Breast epithelium (tissue), 3 donors: ENCODE results near the gene PRKD2.

Experiments used
- CTCF ChIP-seq, 3 donors: fragments of 450-650 bp; IDR thresholded peaks; one replicate each; pipeline ENCODE4 v1.5.1; 2016 to 2017; ENCODE audit warnings: antibody characterized with exemption in 3 of 3, mild to moderate bottlenecking in 3 of 3, moderate library complexity in 3 of 3
- POLR2AphosphoS5 ChIP-seq, 3 donors: sonication (generic); formaldehyde crosslinking; IDR thresholded peaks; one replicate each; pipeline ENCODE4 v1.6.1; 2017; ENCODE audit warnings: antibody characterized with exemption in 3 of 3

GRCh38 chr19:46718934-46719622 is 2.2 kb upstream of the PRKD2 start:
- TF ChIP-seq POLR2AphosphoS5 (IDR thresholded peaks at IDR 0.05) (no peak), CTCF (IDR thresholded peaks at IDR 0.05) (no peak)
